ENCODE data around the gene CLEC9A.

CLEC9A gene

GRCh38 chr12:10101042-10101579 is 70.6 kb downstream of the CLEC9A start:
- H3K36me3 ChIP-seq (ENCODE audit: control insufficient read depth in 2 of 2, insufficient read depth in 2 of 2, low read length in 2 of 2), result no peaks in the 10 kb centered on the region
- H3K4me1 ChIP-seq (ENCODE audit: control insufficient read depth in 2 of 2, insufficient read depth in 2 of 2, low read length in 2 of 2), result no peaks in the 10 kb centered on the region
- H3K27me3 ChIP-seq (ENCODE audit: control insufficient read depth in 2 of 2, insufficient read depth in 2 of 2, low read length in 2 of 2), result no peaks in the 10 kb centered on the region
- H3K27ac ChIP-seq (ENCODE audit: low read depth in 2 of 2, low read length in 2 of 2), result no peak overlapping the region
- H3K9ac ChIP-seq (ENCODE audit: low read depth in 1 of 2, low read length in 2 of 2), result no peak overlapping the region
- no peak overlapping the region for H3K4me3 ChIP-seq (ENCODE audit: low read length in 2 of 2)
- H3K9me3 ChIP-seq (ENCODE audit: control insufficient read depth in 2 of 2, low read length in 2 of 2), result no peaks in the 10 kb centered on the region

DNA sequence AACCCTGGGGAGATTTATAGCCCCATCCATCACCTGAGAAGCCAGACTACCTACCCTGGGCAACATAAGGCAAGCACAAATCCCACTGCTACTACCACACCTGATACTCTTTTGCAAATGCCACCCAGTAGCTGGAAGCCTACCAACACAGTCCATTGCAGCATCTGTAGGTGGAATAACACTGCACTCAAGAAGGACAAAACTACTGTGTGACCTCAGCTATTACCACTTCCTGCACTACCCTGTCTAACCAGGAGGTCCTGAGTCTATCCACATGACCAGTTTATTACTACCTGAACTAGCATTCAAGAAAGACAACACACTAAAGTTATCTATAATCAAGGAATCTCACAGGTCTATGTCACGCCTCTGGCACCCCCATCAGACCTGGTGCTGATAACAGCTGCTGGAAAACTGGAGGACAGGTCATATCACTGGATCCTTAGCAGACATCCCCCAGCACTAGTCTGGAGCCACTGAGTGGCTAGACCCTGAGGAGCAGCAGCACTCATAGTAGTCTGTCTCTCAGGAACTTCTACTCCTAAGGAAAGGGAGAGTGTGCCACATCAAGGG is 71.3 kb downstream of the CLEC9A start:
- Histone ChIP-seq H3K4me3 (ENCODE audit: low read length in 2 of 2) (no peak overlapping the region), H3K9me3 (ENCODE audit: control insufficient read depth in 2 of 2, low read length in 2 of 2) (no peaks in the 10 kb centered on the region), H3K27me3 (ENCODE audit: control insufficient read depth in 2 of 2, insufficient read depth in 2 of 2, low read length in 2 of 2) (no peaks in the 10 kb centered on the region), H3K9ac (ENCODE audit: low read depth in 1 of 2, low read length in 2 of 2) (no peak overlapping the region), H3K27ac (ENCODE audit: low read depth in 2 of 2, low read length in 2 of 2) (no peak overlapping the region), H3K36me3 (ENCODE audit: control insufficient read depth in 2 of 2, insufficient read depth in 2 of 2, low read length in 2 of 2) (no peaks in the 10 kb centered on the region), H3K4me1 (ENCODE audit: control insufficient read depth in 2 of 2, insufficient read depth in 2 of 2, low read length in 2 of 2) (no peaks in the 10 kb centered on the region)

DNA sequence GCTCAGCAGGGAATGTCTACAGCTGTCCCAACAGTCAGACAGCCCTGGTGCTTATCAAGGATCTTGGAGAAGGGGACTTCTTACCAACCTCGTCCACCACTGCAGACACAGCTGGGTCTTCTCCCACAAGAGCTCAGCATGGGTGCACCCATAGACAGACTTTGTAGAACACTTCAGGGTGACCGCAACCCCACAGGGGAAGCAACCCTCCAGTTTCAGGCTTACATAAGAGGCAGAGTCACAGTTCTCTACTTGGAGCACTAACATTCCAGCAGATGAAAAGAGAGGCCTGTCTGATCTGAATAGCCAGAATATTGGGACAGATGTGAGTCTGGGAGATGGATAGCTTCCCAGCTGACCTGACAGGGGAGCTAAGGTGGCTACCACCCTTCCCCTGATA is 71.8 kb downstream of the CLEC9A start:
- H3K27me3 ChIP-seq (ENCODE audit: control insufficient read depth in 2 of 2, insufficient read depth in 2 of 2, low read length in 2 of 2), result no peaks in the 10 kb centered on the region
- no peaks in the 10 kb centered on the region for H3K36me3 ChIP-seq (ENCODE audit: control insufficient read depth in 2 of 2, insufficient read depth in 2 of 2, low read length in 2 of 2)
- H3K9ac ChIP-seq (ENCODE audit: low read depth in 1 of 2, low read length in 2 of 2), result no peak overlapping the region
- H3K4me3 ChIP-seq (ENCODE audit: low read length in 2 of 2), result no peak overlapping the region
- H3K4me1 ChIP-seq (ENCODE audit: control insufficient read depth in 2 of 2, insufficient read depth in 2 of 2, low read length in 2 of 2), result no peaks in the 10 kb centered on the region
- no peaks in the 10 kb centered on the region for H3K9me3 ChIP-seq (ENCODE audit: control insufficient read depth in 2 of 2, low read length in 2 of 2)
- H3K27ac ChIP-seq (ENCODE audit: low read depth in 2 of 2, low read length in 2 of 2), result no peak overlapping the region

DNA sequence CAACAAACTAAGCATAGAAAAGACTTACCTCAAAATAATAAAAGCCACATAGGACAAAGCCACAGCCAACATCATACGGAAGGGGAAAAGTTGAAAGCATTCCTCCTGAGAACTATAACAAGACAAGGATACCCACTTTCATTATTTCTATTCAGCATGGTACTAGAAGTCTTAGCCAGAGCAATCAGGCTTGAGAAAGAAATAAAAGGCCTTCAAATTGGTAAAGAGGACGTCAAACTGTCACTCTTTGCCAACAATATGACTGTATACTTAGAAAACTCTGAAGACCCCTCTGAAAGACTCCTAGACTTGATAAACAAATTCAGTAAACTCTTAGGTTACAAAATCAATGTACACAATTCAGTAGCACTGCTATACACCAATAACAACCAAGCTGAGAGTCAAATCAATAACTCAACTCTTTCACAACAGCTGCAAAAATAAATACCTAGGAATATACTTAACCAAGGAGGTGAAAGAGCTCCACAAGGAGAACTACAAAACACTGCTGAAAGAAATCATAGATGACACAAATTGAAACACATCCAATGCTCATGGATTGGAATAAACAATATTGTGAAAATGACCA is 79.9 kb downstream of the CLEC9A start:
- Histone ChIP-seq H3K4me1 (ENCODE audit: control insufficient read depth in 2 of 2, insufficient read depth in 2 of 2, low read length in 2 of 2) (no peaks in the 10 kb centered on the region), H3K9ac (ENCODE audit: low read depth in 1 of 2, low read length in 2 of 2) (no peak overlapping the region), H3K9me3 (ENCODE audit: control insufficient read depth in 2 of 2, low read length in 2 of 2) (no peaks in the 10 kb centered on the region), H3K36me3 (ENCODE audit: control insufficient read depth in 2 of 2, insufficient read depth in 2 of 2, low read length in 2 of 2) (no peaks in the 10 kb centered on the region), H3K4me3 (ENCODE audit: low read length in 2 of 2) (no peak overlapping the region), H3K27me3 (ENCODE audit: control insufficient read depth in 2 of 2, insufficient read depth in 2 of 2, low read length in 2 of 2) (no peaks in the 10 kb centered on the region), H3K27ac (ENCODE audit: low read depth in 2 of 2, low read length in 2 of 2) (no peak overlapping the region)

DNA sequence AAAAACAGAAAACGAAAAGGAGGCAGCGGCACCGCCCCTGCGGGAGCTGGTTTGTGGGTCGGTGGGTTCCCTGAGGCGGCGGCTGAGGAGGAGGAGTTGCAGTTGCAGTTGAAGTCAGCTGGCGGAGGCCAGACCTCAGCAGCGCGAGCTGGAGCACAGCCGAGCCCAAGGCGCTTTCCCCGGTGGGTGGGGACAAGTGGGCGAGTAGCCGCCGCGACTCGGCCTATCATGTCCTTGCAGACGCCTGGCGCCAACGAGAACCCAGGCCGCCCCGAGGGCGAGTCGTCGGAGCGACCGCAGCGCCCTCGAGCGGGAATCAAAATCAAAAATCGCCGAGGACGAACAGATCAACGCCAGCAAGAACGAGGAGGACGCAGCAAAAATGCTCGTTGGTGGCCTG is 81.0 kb downstream of the CLEC9A start:
- Histone ChIP-seq H3K4me1 (ENCODE audit: control insufficient read depth in 2 of 2, insufficient read depth in 2 of 2, low read length in 2 of 2) (no peaks in the 10 kb centered on the region), H3K27me3 (ENCODE audit: control insufficient read depth in 2 of 2, insufficient read depth in 2 of 2, low read length in 2 of 2) (no peaks in the 10 kb centered on the region), H3K27ac (ENCODE audit: low read depth in 2 of 2, low read length in 2 of 2) (no peak overlapping the region), H3K9ac (ENCODE audit: low read depth in 1 of 2, low read length in 2 of 2) (no peak overlapping the region), H3K9me3 (ENCODE audit: control insufficient read depth in 2 of 2, low read length in 2 of 2) (no peaks in the 10 kb centered on the region), H3K36me3 (ENCODE audit: control insufficient read depth in 2 of 2, insufficient read depth in 2 of 2, low read length in 2 of 2) (no peaks in the 10 kb centered on the region), H3K4me3 (ENCODE audit: low read length in 2 of 2) (no peak overlapping the region)

DNA sequence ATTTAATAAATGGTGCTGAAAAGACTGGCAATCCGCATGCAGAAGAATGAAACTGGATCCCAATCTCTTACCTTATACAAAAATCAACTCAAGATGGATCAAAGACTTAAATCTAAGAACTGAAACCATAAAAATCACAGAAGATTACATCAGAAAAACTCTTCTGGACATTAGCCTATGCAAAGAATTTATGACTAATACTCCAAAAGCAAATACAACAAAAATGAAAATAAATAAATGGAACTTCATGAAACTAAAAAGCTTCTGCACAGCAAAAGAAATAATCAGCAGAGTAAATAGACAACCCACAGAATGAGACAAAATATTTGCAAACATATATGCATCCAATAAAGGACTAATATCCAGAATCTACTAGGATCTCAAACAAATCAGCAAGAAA is 82.6 kb downstream of the CLEC9A start:
- Histone ChIP-seq H3K4me3 (ENCODE audit: low read length in 2 of 2) (no peak overlapping the region), H3K27ac (ENCODE audit: low read depth in 2 of 2, low read length in 2 of 2) (no peak overlapping the region), H3K4me1 (ENCODE audit: control insufficient read depth in 2 of 2, insufficient read depth in 2 of 2, low read length in 2 of 2) (no peaks in the 10 kb centered on the region), H3K36me3 (ENCODE audit: control insufficient read depth in 2 of 2, insufficient read depth in 2 of 2, low read length in 2 of 2) (no peaks in the 10 kb centered on the region), H3K9ac (ENCODE audit: low read depth in 1 of 2, low read length in 2 of 2) (no peak overlapping the region), H3K27me3 (ENCODE audit: control insufficient read depth in 2 of 2, insufficient read depth in 2 of 2, low read length in 2 of 2) (no peaks in the 10 kb centered on the region), H3K9me3 (ENCODE audit: control insufficient read depth in 2 of 2, low read length in 2 of 2) (no peaks in the 10 kb centered on the region)

DNA sequence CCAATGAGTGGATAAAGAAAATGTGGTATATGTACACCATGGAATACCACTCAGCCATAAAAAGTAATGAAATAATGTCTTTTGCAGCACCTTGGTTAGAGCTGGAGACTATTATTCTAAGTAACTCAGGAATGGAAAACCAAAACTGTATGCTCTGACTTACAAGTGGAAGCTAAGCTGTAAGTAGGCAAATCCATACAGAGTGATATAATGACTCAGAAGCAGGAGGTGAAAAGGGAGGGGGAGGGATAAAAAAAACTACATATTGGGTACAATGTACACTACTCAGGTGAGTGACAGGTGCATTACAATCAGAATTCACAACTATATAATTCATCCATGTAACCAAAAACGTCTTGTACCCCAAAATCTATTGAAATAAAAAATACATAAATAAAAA is 83.4 kb downstream of the CLEC9A start:
- Histone ChIP-seq H3K9me3 (ENCODE audit: control insufficient read depth in 2 of 2, low read length in 2 of 2) (no peaks in the 10 kb centered on the region), H3K4me3 (ENCODE audit: low read length in 2 of 2) (no peak overlapping the region), H3K36me3 (ENCODE audit: control insufficient read depth in 2 of 2, insufficient read depth in 2 of 2, low read length in 2 of 2) (no peaks in the 10 kb centered on the region), H3K9ac (ENCODE audit: low read depth in 1 of 2, low read length in 2 of 2) (no peak overlapping the region), H3K27ac (ENCODE audit: low read depth in 2 of 2, low read length in 2 of 2) (no peak overlapping the region), H3K4me1 (ENCODE audit: control insufficient read depth in 2 of 2, insufficient read depth in 2 of 2, low read length in 2 of 2) (no peaks in the 10 kb centered on the region), H3K27me3 (ENCODE audit: control insufficient read depth in 2 of 2, insufficient read depth in 2 of 2, low read length in 2 of 2) (no peaks in the 10 kb centered on the region)

DNA sequence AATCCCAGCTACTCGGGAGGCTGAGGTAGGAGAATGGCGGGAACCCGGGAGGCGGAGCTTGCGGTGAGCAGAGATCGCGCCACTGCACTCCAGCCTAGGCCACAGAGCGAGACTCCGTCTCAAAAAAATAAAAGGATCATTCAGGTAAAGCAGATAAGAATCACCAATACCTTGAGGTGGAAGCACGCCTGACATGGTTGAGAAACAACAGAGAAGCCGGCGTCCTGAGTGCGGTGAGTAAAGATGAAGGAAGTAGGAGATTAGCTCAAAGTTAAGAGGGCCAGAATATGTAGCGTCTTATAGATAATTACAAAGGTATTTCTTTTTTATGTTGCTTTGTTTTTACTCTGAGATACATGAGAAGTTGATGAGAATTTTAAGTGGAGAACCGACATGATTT is 84.8 kb downstream of the CLEC9A start:
- no peaks in the 10 kb centered on the region for H3K27me3 ChIP-seq (ENCODE audit: control insufficient read depth in 2 of 2, insufficient read depth in 2 of 2, low read length in 2 of 2)
- H3K4me3 ChIP-seq (ENCODE audit: low read length in 2 of 2), result no peak overlapping the region
- H3K36me3 ChIP-seq (ENCODE audit: control insufficient read depth in 2 of 2, insufficient read depth in 2 of 2, low read length in 2 of 2), result no peaks in the 10 kb centered on the region
- H3K9me3 ChIP-seq (ENCODE audit: control insufficient read depth in 2 of 2, low read length in 2 of 2), result no peaks in the 10 kb centered on the region
- H3K4me1 ChIP-seq (ENCODE audit: control insufficient read depth in 2 of 2, insufficient read depth in 2 of 2, low read length in 2 of 2), result no peaks in the 10 kb centered on the region
- H3K27ac ChIP-seq (ENCODE audit: low read depth in 2 of 2, low read length in 2 of 2), result no peak overlapping the region
- H3K9ac ChIP-seq (ENCODE audit: low read depth in 1 of 2, low read length in 2 of 2), result no peak overlapping the region
